Activated B cell treated with CpG ODN at 0.5 μM for 24 hours (primary cell): Measurements from ENCODE around the gene EGLN1. TPM values are rescaled to one million over a fixed set of nuclear protein-coding genes. Genes with fewer than 3 reads are reported as not detected.

Source experiments
- ATAC-seq: fragments of 200-7000 bp; cut with Tn5 transposase; one replicate; pipeline ENCODE4 v1.10.0; 2021; ENCODE audit warnings: low read depth, mild to moderate bottlenecking, moderate library complexity
- CTCF ChIA-PET: fragments of 350-600 bp; sonication (Branson Sonifier 250); formaldehyde crosslinking; loops from one replicate; lab custom pipeline; 2021; ENCODE audit warnings: antibody characterized with exemption; lab: Charles Lee
- POLR2A ChIA-PET: fragments of 350-600 bp; sonication (Branson Sonifier 250); formaldehyde crosslinking; loops from one replicate; lab custom pipeline; 2021; ENCODE audit warnings: antibody characterized with exemption; lab: Charles Lee
- DNase-seq: peaks from one replicate; pipeline ENCODE4 v3.0.0; 2022
- H3K27ac Mint-ChIP-seq: one replicate; pipeline ENCODE4 v1.8.0; 2020; ENCODE audit warnings: mixed read lengths
- H3K27me3 Mint-ChIP-seq: one replicate; pipeline ENCODE4 v1.8.0; 2021; ENCODE audit warnings: mixed read lengths
- H3K36me3 Mint-ChIP-seq: one replicate; pipeline ENCODE4 v1.8.0; 2021; ENCODE audit warnings: low read depth, mixed read lengths
- H3K4me1 Mint-ChIP-seq: one replicate; pipeline ENCODE4 v1.8.0; 2021; ENCODE audit warnings: mixed read lengths
- H3K4me3 Mint-ChIP-seq: one replicate; pipeline ENCODE4 v1.8.0; 2020; ENCODE audit warnings: mild to moderate bottlenecking, mixed read lengths
- H3K9me3 Mint-ChIP-seq: one replicate; pipeline ENCODE4 v1.8.0; 2020; ENCODE audit warnings: mixed read lengths
- intact Hi-C: fragments of 100-400 bp; cut with micrococcal nuclease; formaldehyde crosslinking; loops from one replicate; pipeline ENCODE4 v1.15.1; 2024
- total RNA-seq: library from RNA; stranded (reverse); gene quantifications from 2 replicates; pipeline ENCODE4 v1.2.3, GENCODE V29; 2022
- TF ChIP-seq, protein P1 (sequence below): fragments of 200-600 bp; IDR thresholded peaks from one replicate; pipeline ENCODE4 v1.8.0; 2022; ENCODE audit warnings: antibody characterized with exemption, mild to moderate bottlenecking

Gene EGLN1
- total RNA-seq, 1 donor from 2014 or later: 15.6 TPM

DNA sequence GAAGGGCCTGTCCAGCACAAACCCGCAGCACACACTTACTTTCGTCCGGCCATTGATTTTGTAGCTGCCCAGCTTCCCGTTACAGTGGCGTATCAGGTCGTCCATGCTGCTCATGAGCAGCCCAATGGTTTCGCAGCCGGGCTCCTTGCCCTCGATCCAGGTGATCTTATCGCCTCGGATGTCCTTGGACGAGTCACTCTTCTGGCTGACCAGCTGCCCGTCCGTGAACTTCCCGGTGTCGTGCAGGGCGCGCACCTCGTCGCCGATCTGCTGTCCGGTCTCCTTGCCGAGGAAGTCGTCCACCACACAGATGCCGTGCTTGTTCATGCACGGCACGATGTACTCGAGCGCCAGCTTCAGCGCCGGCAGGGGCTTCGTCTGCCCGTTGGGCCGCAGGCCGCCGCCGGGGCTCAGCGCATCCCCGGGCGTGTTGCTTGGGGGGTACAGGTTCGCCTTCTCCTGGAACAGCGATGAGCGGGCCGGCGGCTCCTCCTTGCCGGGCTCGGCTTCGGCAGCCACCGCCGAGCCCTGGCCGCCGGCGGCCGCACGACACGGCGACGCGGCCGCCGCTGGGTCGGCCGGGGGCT is 1.0 kb downstream of the EGLN1 start:
- TF ChIP-seq, protein P1, sequence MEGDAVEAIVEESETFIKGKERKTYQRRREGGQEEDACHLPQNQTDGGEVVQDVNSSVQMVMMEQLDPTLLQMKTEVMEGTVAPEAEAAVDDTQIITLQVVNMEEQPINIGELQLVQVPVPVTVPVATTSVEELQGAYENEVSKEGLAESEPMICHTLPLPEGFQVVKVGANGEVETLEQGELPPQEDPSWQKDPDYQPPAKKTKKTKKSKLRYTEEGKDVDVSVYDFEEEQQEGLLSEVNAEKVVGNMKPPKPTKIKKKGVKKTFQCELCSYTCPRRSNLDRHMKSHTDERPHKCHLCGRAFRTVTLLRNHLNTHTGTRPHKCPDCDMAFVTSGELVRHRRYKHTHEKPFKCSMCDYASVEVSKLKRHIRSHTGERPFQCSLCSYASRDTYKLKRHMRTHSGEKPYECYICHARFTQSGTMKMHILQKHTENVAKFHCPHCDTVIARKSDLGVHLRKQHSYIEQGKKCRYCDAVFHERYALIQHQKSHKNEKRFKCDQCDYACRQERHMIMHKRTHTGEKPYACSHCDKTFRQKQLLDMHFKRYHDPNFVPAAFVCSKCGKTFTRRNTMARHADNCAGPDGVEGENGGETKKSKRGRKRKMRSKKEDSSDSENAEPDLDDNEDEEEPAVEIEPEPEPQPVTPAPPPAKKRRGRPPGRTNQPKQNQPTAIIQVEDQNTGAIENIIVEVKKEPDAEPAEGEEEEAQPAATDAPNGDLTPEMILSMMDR: no peak
- ATAC-seq (no peak), DNase-seq (peak; percentile 48)
- H3K4me3 Mint-ChIP-seq: peak overlapping the region; percentile 97
- peaks cover 14% of the 10 kb centered on the region for H3K36me3 Mint-ChIP-seq
- ChIA-PET POLR2A (interaction anchor here (0.6 to 2.5 kb wide), 6 partner anchors 9 to 247 kb away, joined by 3 to 23 read pairs (median 4); partner anchors contain the start of genes EXOC8, SPRTN and TSNAX), CTCF (interaction anchor here (1.0 kb wide), 1 partner anchor 185 kb away, joined by 3 read pairs; no protein-coding TSS in a partner anchor)
- H3K27me3 Mint-ChIP-seq: no peaks in the 10 kb centered on the region
- peak overlapping the region; percentile 91 for H3K27ac Mint-ChIP-seq
- H3K9me3 Mint-ChIP-seq: no peaks in the 10 kb centered on the region
- peaks cover 50% of the 10 kb centered on the region for H3K4me1 Mint-ChIP-seq
- intact Hi-C loops: loop anchor here (1.0 to 5.0 kb wide), 5 partner anchors 64 to 442 kb away; partner anchors contain the start of genes ARV1, DISC1, GNPAT and SPRTN

DNA sequence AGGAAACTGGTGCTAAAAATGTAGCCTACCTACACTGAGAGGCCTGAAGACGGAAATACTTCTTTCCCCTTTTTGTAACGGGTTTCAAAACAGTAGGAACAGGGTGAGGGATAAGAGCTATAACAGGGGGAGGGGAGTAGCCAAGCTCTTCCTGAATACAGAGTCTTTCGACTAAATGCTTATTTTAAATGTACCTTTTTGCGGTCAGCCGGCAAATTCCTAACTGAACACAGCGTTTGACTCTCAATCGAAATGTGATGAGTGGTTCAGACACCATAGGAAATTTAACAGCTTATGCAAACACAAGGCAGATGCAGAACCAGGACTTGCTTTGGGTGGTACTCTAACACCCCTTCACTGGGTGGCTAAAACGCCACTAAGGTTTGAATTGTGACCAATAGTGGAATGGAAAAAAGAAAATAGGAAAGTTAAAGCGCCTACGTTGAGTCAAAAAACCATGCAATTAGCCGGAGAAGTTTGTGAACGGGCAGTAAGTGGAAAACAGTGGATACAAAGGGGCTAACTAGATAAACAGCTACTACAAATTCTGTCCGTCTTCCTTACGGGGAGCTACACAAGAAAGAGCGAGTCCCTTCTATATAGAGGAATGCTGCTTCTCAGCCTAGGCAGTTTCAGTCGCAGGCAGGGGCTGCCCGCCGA is 1.7 kb downstream of the EGLN1 start:
- H3K4me1 Mint-ChIP-seq: peaks cover 52% of the 10 kb centered on the region
- TF ChIP-seq, protein P1: no peak

DNA sequence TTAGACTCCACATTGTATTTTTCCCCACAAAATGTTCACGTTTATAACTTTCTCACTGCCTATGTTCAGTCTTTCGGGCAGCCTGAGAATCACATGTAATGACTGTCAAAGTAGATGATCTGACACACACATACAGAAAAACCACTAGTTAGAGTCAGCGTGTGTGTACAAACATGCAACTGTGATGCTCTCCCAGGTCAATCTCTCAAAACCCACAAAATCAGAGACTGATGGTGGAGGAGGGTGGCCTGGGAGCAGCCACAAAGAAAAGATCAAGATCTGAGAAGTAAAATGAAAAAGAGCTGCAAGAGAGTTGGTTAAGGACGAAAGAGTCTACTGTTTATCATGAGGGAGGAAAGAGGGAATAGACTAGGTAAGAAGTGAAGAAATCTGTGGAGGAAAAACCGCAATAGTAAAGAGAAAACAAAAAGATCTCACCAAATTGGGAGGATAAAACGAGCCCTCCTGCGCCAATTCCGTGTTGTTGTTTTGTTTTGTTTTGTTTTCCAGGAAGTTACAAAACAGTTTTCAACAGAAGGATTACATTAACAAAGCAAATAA is 2.3 kb downstream of the EGLN1 start:
- intact Hi-C loops: loop anchor here (2.0 to 5.0 kb wide), 4 partner anchors 63 to 441 kb away; partner anchors contain the start of genes ARV1, DISC1, GNPAT and TTC13
- TF ChIP-seq, protein P1: no peak
- Mint-ChIP-seq H3K4me1 (peaks cover 54% of the 10 kb centered on the region), H3K4me3 (peak overlapping the region; percentile 97), H3K27me3 (no peaks in the 10 kb centered on the region), H3K36me3 (peaks cover 17% of the 10 kb centered on the region), H3K27ac (peak overlapping the region; percentile 91), H3K9me3 (no peaks in the 10 kb centered on the region)
- DNase-seq: no peak
- CTCF ChIA-PET: interaction anchor here (1.0 kb wide), 1 partner anchor 186 kb away, joined by 3 read pairs; no protein-coding TSS in a partner anchor
- no peak for ATAC-seq
- POLR2A ChIA-PET: interaction anchor here (0.6 to 2.5 kb wide), 5 partner anchors 9 to 365 kb away, joined by 3 to 23 read pairs (median 4); partner anchors contain the start of genes EXOC8 and SPRTN

More for the DNA sequence above, 1.7 kb downstream of the EGLN1 start:
- no peak for ATAC-seq
- Mint-ChIP-seq H3K27me3 (no peaks in the 10 kb centered on the region), H3K4me3 (peak overlapping the region; percentile 97), H3K36me3 (peaks cover 15% of the 10 kb centered on the region), H3K27ac (peak overlapping the region; percentile 91), H3K9me3 (no peaks in the 10 kb centered on the region)
- POLR2A ChIA-PET: interaction anchor here (0.6 to 2.5 kb wide), 8 partner anchors 8 to 366 kb away, joined by 3 to 23 read pairs (median 4); partner anchors contain the start of genes EXOC8, SPRTN and TSNAX
- DNase-seq: no peak
- intact Hi-C loops: loop anchor here (2.0 to 5.0 kb wide), 4 partner anchors 63 to 442 kb away; partner anchors contain the start of genes ARV1, DISC1, GNPAT and TTC13
- CTCF ChIA-PET: interaction anchor here (1.0 kb wide), 1 partner anchor 186 kb away, joined by 3 read pairs; no protein-coding TSS in a partner anchor

DNA sequence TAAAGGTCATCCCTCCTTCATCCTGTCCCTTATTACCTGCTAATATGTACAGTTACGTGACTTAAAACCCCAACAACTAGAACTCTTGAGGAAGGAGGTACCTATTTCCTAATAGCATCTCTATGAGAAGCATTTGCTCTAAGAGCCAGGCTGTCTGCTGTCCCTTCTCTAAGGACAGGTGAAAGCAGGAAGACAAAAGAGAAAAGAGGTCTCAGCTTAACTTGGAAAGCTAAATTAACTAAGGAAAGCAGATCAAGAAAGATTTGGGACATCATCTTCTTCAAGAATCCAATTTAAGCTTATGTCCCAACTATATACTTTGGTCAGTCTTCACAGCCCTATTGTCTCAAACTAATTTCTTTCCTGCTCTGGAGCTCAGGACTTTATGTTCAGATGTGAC is 2.9 kb downstream of the EGLN1 start:
- TF ChIP-seq, protein P1: no peak
- ChIA-PET POLR2A (interaction anchor here (0.6 kb wide), 1 partner anchor 81 kb away, joined by 3 read pairs; the partner anchor contains the start of genes EXOC8 and SPRTN), CTCF (no interaction called here)
- Mint-ChIP-seq H3K36me3 (peaks cover 21% of the 10 kb centered on the region), H3K27me3 (no peaks in the 10 kb centered on the region), H3K4me1 (peaks cover 58% of the 10 kb centered on the region), H3K4me3 (peak overlapping the region; percentile 97), H3K9me3 (no peaks in the 10 kb centered on the region), H3K27ac (no peak overlapping the region)
- ATAC-seq (no peak), DNase-seq (no peak)
- intact Hi-C loops: no loop called here
